Sciatic nerve (tissue), 2 donors: ENCODE results near the gene SLC7A8. TPM values are rescaled to one million over a fixed set of nuclear protein-coding genes. Genes with fewer than 3 reads are reported as not detected.

Experiments
- ATAC-seq: fragments of 200-7000 bp; cut with Tn5 transposase; one replicate; pipeline ENCODE4 v1.9.1; 2020; ENCODE audit warnings: mild to moderate bottlenecking, moderate library complexity
- DNase-seq: peaks from one replicate; pipeline ENCODE4 v3.0.0-alpha.2; 2020; ENCODE audit warnings: low spot score
- intact Hi-C: fragments of 100-400 bp; cut with DNase I; formaldehyde crosslinking; loops from one replicate; pipeline ENCODE4 v1.14.2; 2022
- total RNA-seq: library from RNA; stranded (reverse); fragmentation: NEBNext Ultra II Directional; extraction: Animal tissue kit (Norgen Biotek cat#: 25700); gene quantifications from one replicate; pipeline ENCODE4 v1.2.1, GENCODE V29; 2021
- donor health status: DM: no; HTN: no; CAD: no.
- donor health status: DM: no; HTN: no; CAD: no.

Gene SLC7A8
- total RNA-seq, 1 donor from 2014 or later, result 15.0 TPM

DNA sequence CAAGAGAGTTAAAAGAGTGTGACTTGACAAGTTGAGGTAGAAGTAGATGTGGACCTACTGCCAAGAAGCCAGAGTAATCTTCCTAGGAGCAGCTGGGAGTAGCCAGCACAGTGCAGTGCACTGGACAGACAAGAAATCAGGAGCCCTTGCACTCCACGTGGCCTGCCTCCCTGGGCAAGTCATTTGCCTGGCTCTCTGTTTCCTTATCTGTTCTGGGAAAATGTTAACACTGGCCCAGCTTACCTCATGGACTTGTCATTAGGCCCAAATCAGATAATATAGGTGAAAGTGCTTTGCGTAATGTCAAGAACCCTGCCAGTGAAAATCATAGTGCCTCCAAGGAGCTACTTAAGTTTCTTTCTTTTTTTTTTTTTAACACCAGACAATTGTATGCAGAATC is 19.2 kb downstream of the SLC7A8 start:
- no peak for DNase-seq
- intact Hi-C loops, result no loop called here
- no peak for ATAC-seq

DNA sequence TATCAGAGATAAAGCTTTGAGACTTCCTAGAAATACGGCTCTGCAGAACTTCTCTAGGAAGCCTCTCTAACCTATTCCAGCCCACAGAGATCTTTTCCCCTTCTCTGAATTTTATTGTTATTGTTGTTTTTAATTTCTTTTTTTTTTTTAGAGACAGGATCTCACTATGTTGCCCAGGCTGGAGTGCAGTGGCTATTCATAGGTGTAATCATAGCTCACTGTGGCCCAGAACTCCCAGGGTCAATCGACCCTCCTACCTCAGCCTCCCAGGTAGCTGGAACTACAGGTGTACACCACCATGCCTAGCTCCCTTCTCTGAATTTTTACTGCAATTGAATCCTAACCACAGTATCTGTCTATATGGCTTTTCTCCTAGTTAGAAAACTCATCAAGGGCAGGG is 19.6 kb downstream of the SLC7A8 start:
- ATAC-seq (no peak), DNase-seq (no peak)
- intact Hi-C loops, result no loop called here

DNA sequence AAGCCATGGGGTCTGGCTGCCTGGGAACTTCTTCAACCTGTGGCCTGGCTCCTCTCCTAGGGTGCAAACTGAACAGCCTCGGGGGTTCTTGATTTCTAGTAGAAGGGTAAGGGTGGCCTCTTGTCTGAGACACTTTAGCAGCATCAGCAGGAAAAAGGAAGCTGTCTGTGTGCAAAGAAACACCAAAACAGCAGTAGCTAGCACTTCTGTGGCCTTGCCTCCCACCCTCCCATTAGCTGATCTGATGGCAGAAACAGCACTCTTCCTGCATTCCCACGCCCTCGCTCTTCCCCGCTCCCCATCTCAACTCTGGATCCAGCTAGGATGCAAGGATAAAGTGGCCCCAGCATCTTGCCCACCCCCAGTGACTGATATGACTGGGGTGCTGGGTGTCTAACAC is 20.7 kb downstream of the SLC7A8 start:
- ATAC-seq (peak; percentile 14), DNase-seq (no peak)
- intact Hi-C loops, result no loop called here

GRCh38 chr14:23162005-23162404 is 21.5 kb downstream of the SLC7A8 start:
- ATAC-seq (no peak), DNase-seq (no peak)
- intact Hi-C loops, result no loop called here

DNA sequence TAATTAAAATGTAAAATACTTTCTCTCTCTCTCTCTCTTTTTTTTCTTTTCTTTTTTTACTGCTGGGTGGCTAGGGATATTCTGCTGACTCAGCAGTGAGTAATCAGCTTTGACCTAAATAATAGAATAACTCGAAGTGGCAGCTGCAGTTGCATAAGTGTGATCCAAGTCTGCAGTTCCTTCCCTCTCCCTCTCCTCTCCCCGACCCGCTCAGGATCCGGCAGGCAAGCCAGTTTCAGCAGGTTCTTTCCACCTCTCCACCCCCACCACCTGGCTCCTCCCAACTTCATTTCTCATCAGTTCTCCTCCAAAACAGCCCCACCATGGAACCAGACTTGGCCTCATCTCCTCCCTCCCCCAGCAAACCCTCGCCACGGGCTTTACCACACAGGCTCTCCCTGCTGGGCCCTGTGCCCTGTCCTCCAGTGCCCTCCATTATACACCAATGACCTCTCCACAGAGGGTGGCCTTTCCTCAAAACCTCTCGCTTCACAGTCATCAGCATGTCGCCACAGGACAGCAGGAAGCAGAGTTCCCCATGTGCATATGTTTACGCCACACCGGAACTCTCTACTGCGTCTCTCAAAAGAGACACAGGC is 22.4 kb downstream of the SLC7A8 start:
- intact Hi-C loops, result no loop called here
- DNase-seq, result no peak
- peak; percentile 76 for ATAC-seq

- ATAC-seq, result no peak
- no peak for DNase-seq
- intact Hi-C loops, result no loop called here
Observed at GRCh38 chr14:23159532-23159931, 23.9 kb downstream of the SLC7A8 start.

GRCh38 chr14:23158779-23159178 is 24.7 kb downstream of the SLC7A8 start:
- ATAC-seq (no peak), DNase-seq (no peak)
- intact Hi-C loops, result no loop called here

- DNase-seq (peak; percentile 81), ATAC-seq (peak; percentile 84)
- intact Hi-C loops, result no loop called here
Observed at GRCh38 chr14:23154964-23155587, 28.4 kb downstream of the SLC7A8 start.

- ATAC-seq, result peak; percentile 96
- intact Hi-C loops, result no loop called here
- peak; percentile 92 for DNase-seq
Observed at GRCh38 chr14:23153851-23154796, 29.3 kb downstream of the SLC7A8 start.

GRCh38 chr14:23151342-23151741 is 32.1 kb downstream of the SLC7A8 start:
- ATAC-seq (no peak), DNase-seq (no peak)
- intact Hi-C loops, result no loop called here

DNA sequence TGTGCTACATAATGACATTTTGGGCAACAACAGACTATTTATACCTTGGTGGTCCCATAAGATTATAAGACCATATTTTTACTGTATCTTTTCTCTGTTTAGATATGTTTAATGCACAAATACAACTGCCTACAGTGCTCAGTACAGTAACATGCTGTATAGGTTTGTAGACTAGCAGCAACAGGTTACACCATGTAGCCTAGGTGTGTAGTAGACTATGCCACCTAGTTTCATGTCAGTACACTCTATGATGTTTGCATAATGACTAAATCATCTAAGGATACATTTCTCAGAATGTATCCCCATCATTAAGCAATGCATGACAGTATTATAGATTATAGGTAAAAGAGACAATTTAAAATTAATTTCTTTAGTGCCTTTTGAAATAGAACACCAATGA is 33.7 kb downstream of the SLC7A8 start:
- intact Hi-C loops, result no loop called here
- DNase-seq (no peak), ATAC-seq (no peak)

DNA sequence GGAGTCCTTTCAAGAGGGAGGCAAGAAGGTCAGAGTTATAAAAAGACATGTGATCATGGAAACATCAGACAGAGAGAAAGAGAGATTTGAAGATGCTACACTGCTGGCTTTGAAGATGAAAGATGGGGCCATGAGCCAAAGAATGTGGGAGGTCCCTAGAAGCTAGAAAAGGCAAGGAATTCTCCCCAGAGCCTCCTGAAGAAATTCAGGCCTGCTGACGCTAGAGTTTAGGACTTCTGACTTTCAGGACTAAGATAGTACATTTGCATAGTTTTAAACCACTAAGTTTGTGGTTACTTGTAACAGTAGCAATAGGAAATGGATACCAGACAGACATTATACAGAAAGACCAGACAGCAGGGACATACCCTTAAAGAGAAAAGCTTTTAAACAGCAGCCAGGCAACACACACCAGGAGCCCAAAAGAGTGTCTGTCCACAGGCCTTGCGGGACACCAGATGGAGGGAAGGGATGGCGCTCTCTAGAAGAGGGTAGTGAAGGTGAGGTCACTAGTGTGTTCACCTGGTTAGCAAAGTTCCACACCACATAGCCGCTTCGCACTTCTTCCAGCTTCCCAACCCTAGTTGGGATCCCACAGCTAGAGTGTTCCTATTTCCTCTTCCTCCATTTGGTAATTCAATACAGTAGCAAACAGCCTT is 34.7 kb downstream of the SLC7A8 start:
- DNase-seq (no peak), ATAC-seq (no peak)
- intact Hi-C loops, result no loop called here

DNA sequence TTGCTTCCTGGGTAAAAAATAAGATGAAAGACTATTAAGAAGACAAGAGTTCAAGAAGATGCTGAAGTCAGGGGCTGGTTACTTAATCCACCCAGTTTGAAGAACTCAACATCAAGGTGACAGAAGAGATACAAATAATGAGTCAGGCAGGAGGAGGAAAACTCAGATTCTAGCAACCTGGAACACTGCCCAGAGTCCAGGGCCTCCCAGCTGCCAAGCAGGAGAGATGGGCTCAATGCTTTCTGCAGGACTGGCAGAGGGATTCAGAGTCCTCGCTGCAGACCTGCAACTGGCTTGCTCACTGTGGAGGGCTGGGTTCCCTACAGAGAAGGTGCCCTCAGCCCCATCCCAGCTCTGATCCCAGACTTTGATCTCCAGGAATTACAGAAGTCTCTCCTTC is 35.8 kb downstream of the SLC7A8 start:
- DNase-seq (no peak), ATAC-seq (no peak)
- intact Hi-C loops, result no loop called here

DNA sequence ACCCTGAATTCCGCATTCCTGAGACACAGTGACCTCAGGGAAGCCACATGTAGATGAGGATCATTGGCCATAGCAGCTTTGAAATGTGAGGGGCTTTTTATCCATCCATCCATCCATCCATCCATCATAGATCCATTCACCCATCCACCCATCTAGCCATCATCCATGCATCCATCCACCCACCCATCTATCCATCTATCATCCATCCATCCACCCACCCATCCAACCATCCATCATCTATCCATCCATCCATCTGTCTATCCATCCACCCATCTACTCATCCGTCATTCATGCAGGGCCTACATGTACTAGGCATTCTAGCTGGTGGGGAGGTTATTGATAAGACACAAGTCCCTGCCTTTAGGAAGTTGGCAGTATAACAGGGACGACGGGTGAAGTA is 36.5 kb downstream of the SLC7A8 start:
- no peak for ATAC-seq
- intact Hi-C loops, result no loop called here
- no peak for DNase-seq

GRCh38 chr14:23146351-23146910 is 37.0 kb downstream of the SLC7A8 start:
- DNase-seq (no peak), ATAC-seq (no peak)
- intact Hi-C loops, result no loop called here

DNA sequence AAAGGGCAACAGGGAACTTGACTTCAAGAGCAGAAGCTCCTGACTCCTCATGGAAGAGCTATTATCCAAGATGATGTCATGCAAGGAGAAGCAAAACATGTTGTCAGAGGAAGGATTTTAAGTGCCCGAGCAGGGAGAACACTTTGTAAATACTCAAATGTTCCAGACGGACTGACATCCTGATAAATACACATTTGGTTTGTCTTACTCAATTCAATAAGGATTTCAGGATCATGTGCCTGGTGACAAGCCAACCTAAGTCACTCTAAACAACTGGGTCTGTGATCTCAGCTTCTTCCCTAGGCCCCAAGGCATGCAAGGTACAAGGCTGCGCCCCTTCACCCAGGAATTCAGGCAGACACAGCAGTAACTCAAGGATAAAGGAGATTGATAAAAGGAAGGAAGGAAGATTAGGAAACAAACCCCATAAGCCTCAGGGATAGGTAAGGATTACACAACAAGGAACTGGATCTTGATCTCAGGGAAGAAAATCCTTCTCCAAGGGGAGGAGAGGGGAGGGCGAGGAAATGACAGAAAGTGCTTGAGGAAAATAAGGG is 37.6 kb downstream of the SLC7A8 start:
- DNase-seq (no peak), ATAC-seq (peak; percentile 69)
- intact Hi-C loops, result no loop called here

- ATAC-seq, result no peak
- intact Hi-C loops, result no loop called here
- DNase-seq, result no peak
Observed at GRCh38 chr14:23143911-23144310, 39.5 kb downstream of the SLC7A8 start.

DNA sequence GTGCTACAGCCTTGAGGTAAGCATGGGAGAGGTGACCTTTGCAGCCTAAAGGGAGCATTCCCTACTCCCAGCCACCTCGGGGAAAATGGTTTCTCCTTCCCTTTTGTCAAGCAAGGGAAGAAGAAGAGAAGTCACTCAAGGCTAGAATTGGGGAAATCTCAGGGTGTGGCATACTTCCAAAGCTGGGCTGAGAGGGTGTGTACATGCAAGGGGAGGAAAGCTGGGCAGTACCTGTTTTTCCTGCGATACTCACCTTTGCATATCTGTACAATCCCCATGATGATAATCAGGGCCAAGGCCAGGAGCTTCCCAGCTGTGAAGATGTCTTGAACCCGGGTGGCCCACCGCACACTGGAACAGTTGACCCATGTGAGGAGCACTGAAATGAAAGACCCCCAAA is 40.6 kb downstream of the SLC7A8 start:
- intact Hi-C loops, result no loop called here
- no peak for DNase-seq
- ATAC-seq, result no peak
